Adipose tissue (tissue), 3 donors: ENCODE results near the gene TESPA1. TPM values are rescaled to one million over a fixed set of nuclear protein-coding genes. Genes with fewer than 3 reads are reported as not detected.
"Not testable (repeated sequence)": the region's sequence is repeated elsewhere in the genome, so short reads cannot be mapped to it uniquely, and the experiment has no call there.

Source experiments
- H3K27ac ChIP-seq: one replicate; pipeline ENCODE4 v1.5.1; 2013; ENCODE audit warnings: low read depth, low read length
- WGBS, 3 donors: extraction: QIAGEN DNeasy Blood & Tissue Kit; methylation state at CpG; one replicate each; pipeline ENCODE4 v1.1.7; 2013; 5-methylcytosine and 5-hydroxymethylcytosine counted together
- polyA plus RNA-seq, 3 donors: library from polyadenylated mRNA; stranded (reverse); fragments of 200-250 nt; gene quantifications; one replicate each; pipeline ENCODE4 v1.2.3, GENCODE V29; 2013
- donor health status: healthy with polysubstance abuse.
- donor health status: Bipolar disorder and iron deficiency.
- donor health status: healthy.

Gene TESPA1
- polyA plus RNA-seq, 3 donors, result 0.23 to 0.67 (median 0.37) TPM

- H3K27ac ChIP-seq, result no peak overlapping the region
- WGBS, 3 donors, result 18 to 41% (median 28%) methylated on average over 1 of the region's 1 CpG
Observed at GRCh38 chr12:54988402-54989054, 4.0 kb upstream of the TESPA1 start.

GRCh38 chr12:54987611-54988231 lies 3.2 kb upstream of the TESPA1 start:
- WGBS, 3 donors, result 68 to 85% (median 73%) methylated on average over 4 of the region's 4 CpGs
- H3K27ac ChIP-seq, result no peak overlapping the region

- H3K27ac ChIP-seq, result not testable (repeated sequence)
- WGBS, 3 donors, result 83 to 89% (median 89%) methylated on average over 3 of the region's 3 CpGs
Observed at GRCh38 chr12:54986773-54987172, 2.2 kb upstream of the TESPA1 start.

GRCh38 chr12:54983536-54984101 lies 943 bp downstream of the TESPA1 start:
- H3K27ac ChIP-seq, result no peak overlapping the region
- 55 to 63% (median 59%) methylated on average over 2 of the region's 2 CpGs for WGBS, 3 donors

- WGBS, 3 donors, result 78 to 98% (median 96%) methylated on average over 2 of the region's 2 CpGs
- H3K27ac ChIP-seq, result no peak overlapping the region
Observed at GRCh38 chr12:54981796-54982195, 2.8 kb downstream of the TESPA1 start.

- no peak overlapping the region for H3K27ac ChIP-seq
- 62 to 82% (median 63%) methylated on average over 5 of the region's 5 CpGs for WGBS, 3 donors
Observed at GRCh38 chr12:54980341-54980740, 4.2 kb downstream of the TESPA1 start.

GRCh38 chr12:54977857-54978256 lies 6.7 kb downstream of the TESPA1 start:
- no peak overlapping the region for H3K27ac ChIP-seq
- WGBS, 3 donors, result 44 to 65% (median 55%) methylated on average over 5 of the region's 5 CpGs

- no peak overlapping the region for H3K27ac ChIP-seq
- 43 to 62% (median 59%) methylated on average over 3 of the region's 3 CpGs for WGBS, 3 donors
Observed at GRCh38 chr12:54977155-54977554, 7.4 kb downstream of the TESPA1 start.

- WGBS, 3 donors, result 46 to 60% (median 59%) methylated on average over 6 of the region's 6 CpGs
- H3K27ac ChIP-seq, result no peak overlapping the region
Observed at GRCh38 chr12:54975875-54976274, 8.7 kb downstream of the TESPA1 start.

GRCh38 chr12:54975272-54975671 lies 9.3 kb downstream of the TESPA1 start:
- H3K27ac ChIP-seq, result no peak overlapping the region
- 74 to 90% (median 88%) methylated on average over 2 of the region's 2 CpGs for WGBS, 3 donors

GRCh38 chr12:54974279-54974678 lies 10.3 kb downstream of the TESPA1 start:
- H3K27ac ChIP-seq, result no peak overlapping the region
- WGBS, 3 donors, result 86 to 95% (median 90%) methylated on average over 12 of the region's 12 CpGs

- H3K27ac ChIP-seq, result no peak overlapping the region
- 62 to 70% (median 68%) methylated on average over 3 of the region's 3 CpGs for WGBS, 3 donors
Observed at GRCh38 chr12:54973556-54973955, 11.0 kb downstream of the TESPA1 start.

- 84 to 92% (median 89%) methylated on average over 3 of the region's 3 CpGs for WGBS, 3 donors
Observed at GRCh38 chr12:54970741-54971140, 13.8 kb downstream of the TESPA1 start.

GRCh38 chr12:54968181-54968730 lies 16.3 kb downstream of the TESPA1 start:
- 38 to 59% (median 42%) methylated on average over 4 of the region's 4 CpGs for WGBS, 3 donors

More at GRCh38 chr12:54970741-54971140, 13.8 kb downstream of the TESPA1 start:
- no peak overlapping the region for H3K27ac ChIP-seq

GRCh38 chr12:54967461-54967860 lies 17.1 kb downstream of the TESPA1 start:
- H3K27ac ChIP-seq, result no peak overlapping the region
- WGBS, 3 donors, result 26 to 40% (median 27%) methylated on average over 2 of the region's 2 CpGs

More at GRCh38 chr12:54968181-54968730, 16.3 kb downstream of the TESPA1 start:
- no peak overlapping the region for H3K27ac ChIP-seq

GRCh38 chr12:54961190-54961589 lies 23.4 kb downstream of the TESPA1 start:
- WGBS, 3 donors, result 79 to 85% (median 85%) methylated on average over 4 of the region's 4 CpGs

GRCh38 chr12:54959291-54960018 lies 25.1 kb downstream of the TESPA1 start:
- 55% methylated on average over 10 of the region's 10 CpGs for WGBS, 3 donors
- no peak overlapping the region for H3K27ac ChIP-seq

More at GRCh38 chr12:54961190-54961589, 23.4 kb downstream of the TESPA1 start:
- no peak overlapping the region for H3K27ac ChIP-seq

GRCh38 chr12:54958048-54958658 lies 26.4 kb downstream of the TESPA1 start:
- 88 to 98% (median 96%) methylated on average over 3 of the region's 3 CpGs for WGBS, 3 donors
- no peak overlapping the region for H3K27ac ChIP-seq
